GM21723 (cell line): ENCODE data around the gene REEP3.
"Not testable (repeated sequence)": the region's sequence is repeated elsewhere in the genome, so short reads cannot be mapped to it uniquely, and the experiment has no call there.

Source experiments
- ATAC-seq: cut with Tn5 transposase; IDR thresholded peaks from one replicate; pipeline ENCODE4 v1.9.1; 2021; ENCODE audit warnings: mild to moderate bottlenecking, moderate library complexity; ENCODE audit not compliant: unreplicated experiment

The REEP3 gene

GRCh38 chr10:63661347-63661746, 140.1 kb downstream of the REEP3 start:
- no peak for ATAC-seq

DNA sequence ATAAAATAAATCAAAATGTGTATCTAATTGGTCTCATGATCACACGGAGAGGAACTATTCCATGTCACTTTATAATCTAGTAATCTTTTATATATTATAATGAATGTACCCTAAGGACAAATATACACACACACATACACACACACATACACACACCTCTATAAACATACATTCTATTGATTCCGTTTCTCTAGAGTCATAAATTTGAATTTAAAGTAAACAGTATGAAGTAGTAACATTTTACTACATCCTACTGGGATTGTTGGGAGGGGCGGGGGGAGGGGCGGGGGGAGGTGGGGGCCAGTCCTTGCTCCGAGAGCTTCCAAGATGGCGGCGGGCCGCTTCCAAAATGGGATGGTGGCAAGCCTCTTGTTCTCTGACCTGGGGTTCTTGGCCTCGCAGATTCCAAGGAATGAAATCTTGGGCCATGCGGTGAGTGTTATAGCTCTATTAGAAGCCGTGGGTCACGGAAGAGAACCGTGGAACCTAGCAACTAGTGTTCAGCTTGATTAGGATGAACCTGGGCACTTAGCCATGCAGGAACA, 143.2 kb downstream of the REEP3 start:
- no peak for ATAC-seq

DNA sequence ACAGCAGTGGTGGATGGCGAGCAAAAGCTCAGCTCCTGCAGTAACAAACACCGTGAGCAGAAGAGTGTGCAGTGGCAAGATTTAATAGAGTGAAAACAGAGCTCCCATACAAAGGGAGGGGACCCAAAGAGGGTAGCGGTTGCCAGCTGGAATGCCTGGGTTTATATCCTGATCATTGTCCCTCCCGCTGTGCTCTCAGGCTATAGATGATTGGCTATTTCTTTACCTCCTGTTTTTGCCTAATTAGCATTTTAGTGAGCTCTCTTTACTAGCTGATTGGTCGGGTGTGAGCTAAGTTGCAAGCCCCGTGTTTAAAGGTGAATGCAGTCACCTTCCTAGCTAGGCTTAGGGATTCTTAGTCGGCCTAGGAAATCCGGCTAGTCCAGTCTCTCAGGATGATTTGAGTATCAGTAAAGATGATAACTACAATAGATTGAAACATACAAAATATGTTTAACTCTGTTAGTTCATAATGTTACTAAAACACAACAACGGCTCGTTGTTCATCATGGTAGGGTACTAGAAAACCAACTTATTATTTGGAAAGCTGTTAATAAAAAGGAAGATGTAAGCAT, 143.9 kb downstream of the REEP3 start:
- ATAC-seq, result not testable (repeated sequence)

DNA sequence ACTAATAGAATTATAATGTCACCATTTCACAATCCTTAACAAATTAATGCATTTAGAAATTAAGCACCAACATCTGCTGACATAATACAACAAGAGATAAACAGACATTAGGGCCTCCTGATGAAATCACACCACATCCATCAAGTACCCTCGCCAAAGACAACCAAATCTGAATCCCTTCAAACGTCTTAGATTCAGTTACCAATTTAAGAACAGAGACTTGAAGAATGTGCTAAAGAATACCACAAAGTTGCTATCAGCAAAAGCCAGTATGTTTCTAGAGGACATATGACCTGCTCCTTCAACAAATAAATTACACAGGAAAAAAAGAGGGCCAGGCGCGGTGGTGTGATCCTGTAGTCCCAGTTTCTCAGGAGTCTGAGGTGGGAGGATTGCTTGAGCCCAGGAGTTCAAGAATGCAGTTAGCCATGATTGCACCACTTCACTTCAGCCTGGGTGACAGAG, 144.5 kb downstream of the REEP3 start:
- ATAC-seq, result no peak

- ATAC-seq, result peak; percentile 86
Measured at GRCh38 chr10:63666836-63667383, 145.7 kb downstream of the REEP3 start.

DNA sequence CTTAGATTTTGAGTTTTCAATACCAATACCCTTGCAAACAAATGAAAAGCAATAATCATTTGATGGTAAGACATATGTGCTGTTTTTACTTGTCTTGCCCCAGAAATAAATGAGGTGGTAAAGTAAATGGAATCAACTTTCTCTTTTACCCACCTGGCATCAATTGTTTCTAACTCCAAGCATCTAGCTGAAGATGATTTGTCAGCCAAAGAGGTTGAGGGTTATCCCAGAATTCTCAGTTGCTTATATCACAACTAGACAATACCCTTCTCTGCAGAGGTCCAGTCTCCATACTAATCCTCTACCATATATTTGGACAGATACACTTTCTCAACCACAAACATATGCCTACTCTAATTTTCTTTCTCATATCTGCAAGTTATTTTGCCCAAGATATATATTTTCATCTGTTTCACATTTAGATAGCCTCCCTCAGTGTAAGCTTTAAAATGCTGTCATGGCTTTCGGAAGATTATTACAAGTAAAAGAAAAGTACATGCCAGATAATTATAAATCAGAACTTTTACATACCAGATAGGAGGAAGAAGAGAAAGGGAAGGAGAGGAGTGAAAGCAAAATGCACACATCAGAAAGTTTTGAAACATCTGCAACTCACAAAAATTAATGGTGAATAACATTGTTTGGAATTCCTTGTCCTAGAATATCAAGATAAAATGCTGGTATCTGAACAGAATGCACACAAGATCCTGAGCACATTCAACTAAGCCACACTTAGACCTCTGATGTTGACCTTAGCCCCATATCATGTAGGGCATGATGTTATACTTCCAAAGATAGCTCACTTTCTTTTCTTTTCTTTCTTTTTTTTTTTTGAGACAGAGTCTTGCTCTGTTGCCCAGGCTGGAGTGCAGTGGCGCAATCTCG, 146.6 kb downstream of the REEP3 start:
- no peak for ATAC-seq

GRCh38 chr10:63670291-63670898, 149.2 kb downstream of the REEP3 start:
- ATAC-seq, result no peak

DNA sequence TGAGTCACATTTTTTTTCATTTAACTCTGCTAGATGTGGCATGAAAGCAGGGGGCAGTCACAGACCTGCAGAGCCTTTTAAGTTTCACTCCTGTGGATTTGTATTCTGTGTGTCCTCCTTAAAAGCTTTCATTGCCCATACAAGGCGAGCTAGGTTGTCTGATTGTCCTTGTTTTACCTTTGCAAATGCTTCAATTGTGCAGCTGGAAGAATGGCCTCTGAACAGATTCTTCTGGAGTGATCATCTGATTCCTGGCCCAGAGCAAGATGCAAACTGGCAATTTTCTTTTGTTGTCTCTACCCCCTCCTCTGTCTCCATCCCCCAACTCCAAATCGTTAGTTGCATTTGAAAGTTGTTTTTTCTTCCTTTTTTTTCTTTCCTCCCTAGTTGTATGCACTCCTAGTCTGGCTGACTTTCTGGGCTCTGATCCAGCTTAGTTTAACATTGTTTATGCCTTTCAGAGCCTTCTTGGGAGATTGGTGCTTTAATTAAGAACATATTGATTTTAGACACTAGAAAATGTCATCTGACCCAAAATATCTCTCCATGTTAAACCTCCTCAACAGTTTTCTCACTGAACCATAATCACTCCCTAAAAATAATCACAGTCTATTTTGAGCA, 150.2 kb downstream of the REEP3 start:
- ATAC-seq, result no peak

GRCh38 chr10:63672491-63672890, 151.3 kb downstream of the REEP3 start:
- ATAC-seq, result no peak

DNA sequence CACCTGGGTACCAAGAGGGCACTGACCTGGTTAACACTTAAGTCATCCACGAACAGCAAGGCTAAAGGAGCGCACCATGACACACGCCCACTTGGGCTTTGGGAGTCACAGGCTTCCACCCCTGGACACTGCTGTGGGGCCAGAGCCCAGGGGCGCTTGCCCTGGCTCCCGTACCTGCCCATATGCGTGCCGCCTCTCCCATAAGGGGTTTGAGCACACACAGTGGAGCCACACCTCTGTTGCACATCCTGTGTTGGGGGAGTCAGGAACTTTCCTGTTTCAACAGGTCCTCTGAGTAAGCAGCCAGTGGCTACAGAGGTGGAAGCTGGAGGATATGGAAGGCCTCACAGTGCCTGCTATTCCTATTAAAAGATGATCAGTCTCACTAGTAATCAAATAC, 152.0 kb downstream of the REEP3 start:
- ATAC-seq, result no peak

DNA sequence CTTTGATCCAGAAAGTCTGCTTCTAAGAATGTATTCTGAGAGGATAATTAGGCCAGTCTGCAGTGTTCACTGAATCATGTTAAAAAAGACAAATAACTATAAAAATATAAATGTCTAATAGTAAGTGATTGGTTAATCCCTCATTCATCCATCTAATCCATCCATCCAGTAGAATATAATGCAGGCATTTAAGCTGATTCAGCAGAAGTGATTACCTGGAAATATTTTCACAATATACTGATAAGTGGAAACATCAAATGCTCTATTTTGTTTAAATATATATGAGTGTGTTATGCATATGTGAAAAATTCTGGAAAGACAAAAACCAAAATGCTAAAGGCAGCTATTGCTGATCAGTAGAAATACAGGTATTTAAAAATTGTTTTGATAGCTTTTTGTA, 152.6 kb downstream of the REEP3 start:
- no peak for ATAC-seq
